Measurements from ENCODE around the gene NOTUM. TPM values are rescaled to one million over a fixed set of nuclear protein-coding genes. Genes with fewer than 3 reads are reported as not detected.

Gene NOTUM
- total RNA-seq, 4 donors from 2014 or later, result 0.40 TPM; not detected in 3

- peaks cover 0 to 13% of the 10 kb centered on the region in 2 donors for H3K4me1 ChIP-seq
- no peaks in the 10 kb centered on the region for H3K36me3 ChIP-seq
- H3K27me3 ChIP-seq, result no peaks in the 10 kb centered on the region
- DNase-seq, result no peak
- intact Hi-C loops (cut with DNase I), result no loop called here
- no peak overlapping the region for H3K27ac ChIP-seq
- H3K9me3 ChIP-seq, result no peaks in the 10 kb centered on the region
- TF ChIP-seq CTCF (IDR thresholded peaks at IDR 0.05) (no peak), POLR2A (IDR thresholded peaks at IDR 0.05) (no peak)
- 89 to 92% methylated on average over 10 to 14 of the region's 30 CpGs for whole genome bisulfite sequencing, 2 donors
- H3K4me3 ChIP-seq (replicated peaks in 1 of 3), result no peak overlapping the region
These were observed 46.7 kb upstream of the NOTUM start for GRCh38 chr17:82007495-82008257.

- Histone ChIP-seq H3K36me3 (no peaks in the 10 kb centered on the region), H3K4me1 (peaks cover 0 to 13% of the 10 kb centered on the region in 2 donors), H3K27me3 (no peaks in the 10 kb centered on the region), H3K9me3 (no peaks in the 10 kb centered on the region), H3K27ac (no peak overlapping the region), H3K4me3 (replicated peaks in 1 of 3) (no peak overlapping the region)
- TF ChIP-seq CTCF (IDR thresholded peaks at IDR 0.05), result no peak
- TF ChIP-seq POLR2A (IDR thresholded peaks at IDR 0.05), result no peak
- intact Hi-C loops (cut with DNase I), result no loop called here
- no peak for DNase-seq
- WGBS, 2 donors, result 88 to 92% methylated on average over 2 to 3 of the region's 6 CpGs
These were observed 46.2 kb upstream of the NOTUM start for GRCh38 chr17:82007228-82007494.

GRCh38 chr17:82006468-82007227 lies 45.7 kb upstream of the NOTUM start:
- TF ChIP-seq CTCF (IDR thresholded peaks at IDR 0.05) (no peak), POLR2A (IDR thresholded peaks at IDR 0.05) (no peak)
- H3K27ac ChIP-seq, result no peak overlapping the region

GRCh38 chr17:82005701-82006348 lies 44.8 kb upstream of the NOTUM start:
- Histone ChIP-seq H3K9me3 (no peaks in the 10 kb centered on the region), H3K27ac (no peak overlapping the region), H3K4me1 (peaks cover 0 to 13% of the 10 kb centered on the region in 2 donors), H3K27me3 (no peaks in the 10 kb centered on the region), H3K36me3 (no peaks in the 10 kb centered on the region), H3K4me3 (replicated peaks in 1 of 3) (no peak overlapping the region)
- DNase-seq, result no peak
- intact Hi-C loops (cut with DNase I), result no loop called here
- 91 to 92% methylated on average over 29 to 30 of the region's 30 CpGs for WGBS, 2 donors
- TF ChIP-seq CTCF (IDR thresholded peaks at IDR 0.05) (no peak), POLR2A (IDR thresholded peaks at IDR 0.05) (no peak)

More at GRCh38 chr17:82006468-82007227, 45.7 kb upstream of the NOTUM start:
- 83 to 86% methylated on average over 12 to 22 of the region's 24 CpGs for WGBS, 2 donors
- no peak for DNase-seq
- H3K9me3 ChIP-seq, result no peaks in the 10 kb centered on the region
- no peaks in the 10 kb centered on the region for H3K27me3 ChIP-seq
- H3K4me1 ChIP-seq, result peaks cover 0 to 13% of the 10 kb centered on the region in 2 donors
- no peaks in the 10 kb centered on the region for H3K36me3 ChIP-seq
- no peak overlapping the region for H3K4me3 ChIP-seq (replicated peaks in 1 of 3)
- intact Hi-C loops (cut with DNase I), result no loop called here

All from thyroid gland (tissue), 4 donors.